Measurements from ENCODE around the gene ICAM2. TPM values are rescaled to one million over a fixed set of nuclear protein-coding genes. Genes with fewer than 3 reads are reported as not detected.

Gene ICAM2
- total and polyA plus RNA-seq, 4 donors: 10.1 to 37.0 (median 18.3) TPM

DNA sequence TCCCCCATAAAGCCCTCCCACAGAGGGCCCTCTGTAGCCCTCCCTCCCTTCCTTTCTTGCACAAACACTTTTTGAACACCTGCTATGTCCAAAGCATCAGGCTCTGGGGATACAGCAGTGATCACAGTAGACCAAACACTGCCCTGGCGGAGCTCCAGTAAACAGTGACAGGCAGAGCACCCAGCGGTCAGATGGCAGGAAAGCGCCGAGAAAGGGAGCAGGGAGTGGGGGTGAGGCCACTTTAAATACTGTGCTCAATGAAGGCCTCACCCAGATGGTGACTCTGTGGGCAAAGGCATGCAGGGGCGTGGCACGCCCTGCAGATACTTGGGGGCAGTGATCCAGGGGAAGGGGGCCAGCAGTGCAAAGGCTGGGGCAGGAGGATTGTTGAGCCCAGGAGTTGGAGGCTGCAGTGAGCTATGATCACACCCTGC is 14.7 kb downstream of the ICAM2 start:
- Histone ChIP-seq H3K27me3 (ENCODE audit: control insufficient read depth, insufficient read depth, low read length) (no peaks in the 10 kb centered on the region), H3K4me1 (ENCODE audit: control insufficient read depth, insufficient read depth, low read length) (peaks cover 29% of the 10 kb centered on the region), H3K27ac (ENCODE audit: low read depth, low read length) (no peak overlapping the region), H3K36me3 (ENCODE audit: control insufficient read depth, insufficient read depth, low read length) (peaks cover 9% of the 10 kb centered on the region), H3K9me3 (ENCODE audit: control insufficient read depth, insufficient read depth, low read length) (no peaks in the 10 kb centered on the region), H3K4me3 (ENCODE audit: low read depth, low read length) (no peak overlapping the region)
- 38% methylated on average over 6 of the region's 6 CpGs for WGBS (ENCODE audit: insufficient coverage)
- DNase-seq (ENCODE audit: low read depth in 4 of 6, low spot score in 6 of 6): peak in 2 of 6 donors; percentile 23 to 42

DNA sequence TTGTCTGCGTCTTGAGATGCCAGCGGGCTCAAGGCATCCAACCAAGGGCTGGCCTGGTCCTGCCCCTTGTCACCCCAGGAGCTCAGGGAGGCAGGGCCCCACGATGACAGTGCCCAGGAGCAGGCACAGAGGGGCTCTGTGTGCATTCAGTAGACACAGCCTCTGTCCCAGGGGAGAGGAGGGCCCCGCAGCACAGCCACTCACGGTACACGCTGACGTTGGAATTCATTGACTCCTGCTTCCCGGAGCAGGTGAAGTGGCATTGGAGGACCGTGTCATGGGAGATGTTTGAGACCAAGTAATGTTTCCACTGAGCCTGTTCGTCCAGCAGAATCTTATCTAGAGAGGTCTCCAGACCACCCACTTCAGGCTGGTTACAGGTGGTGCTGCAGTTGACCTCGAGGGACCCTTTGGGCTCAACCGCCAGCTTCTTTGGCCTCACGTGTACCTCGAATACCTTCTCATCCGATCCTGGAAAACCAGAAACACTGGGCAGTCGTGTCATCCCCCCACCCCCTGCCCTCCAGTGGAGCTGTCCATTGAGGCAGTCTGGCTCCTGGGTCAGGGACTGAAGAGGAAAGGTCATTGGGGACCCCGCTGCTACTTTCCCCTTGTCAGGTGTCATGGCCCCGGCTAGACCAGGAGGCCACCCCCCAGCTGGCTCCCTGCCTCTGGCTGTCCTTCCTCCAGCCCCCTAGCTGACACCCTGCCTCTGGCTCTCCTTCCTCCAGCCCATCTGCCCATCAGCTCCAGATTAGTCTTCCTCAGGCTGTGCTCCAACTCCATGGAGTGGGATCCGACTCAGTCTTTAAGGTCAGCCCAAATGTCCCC is 15.3 kb downstream of the ICAM2 start:
- no peak for DNase-seq (ENCODE audit: low read depth in 4 of 6, low spot score in 6 of 6)
- H3K27ac ChIP-seq (ENCODE audit: low read depth, low read length): no peak overlapping the region
- peaks cover 30% of the 10 kb centered on the region for H3K4me1 ChIP-seq (ENCODE audit: control insufficient read depth, insufficient read depth, low read length)

GRCh38 chr17:64004218-64004770 is 16.1 kb downstream of the ICAM2 start:
- Histone ChIP-seq H3K27me3 (ENCODE audit: control insufficient read depth, insufficient read depth, low read length) (no peaks in the 10 kb centered on the region), H3K9me3 (ENCODE audit: control insufficient read depth, insufficient read depth, low read length) (no peaks in the 10 kb centered on the region), H3K4me1 (ENCODE audit: control insufficient read depth, insufficient read depth, low read length) (peaks cover 39% of the 10 kb centered on the region), H3K4me3 (ENCODE audit: low read depth, low read length) (no peak overlapping the region), H3K36me3 (ENCODE audit: control insufficient read depth, insufficient read depth, low read length) (peaks cover 9% of the 10 kb centered on the region), H3K27ac (ENCODE audit: low read depth, low read length) (no peak overlapping the region)
- DNase-seq (ENCODE audit: low read depth in 4 of 6, low spot score in 6 of 6): no peak
- 90% methylated on average over 3 of the region's 7 CpGs for WGBS (ENCODE audit: insufficient coverage)

More for the DNA sequence above, 15.3 kb downstream of the ICAM2 start:
- Histone ChIP-seq H3K36me3 (ENCODE audit: control insufficient read depth, insufficient read depth, low read length) (peaks cover 9% of the 10 kb centered on the region), H3K27me3 (ENCODE audit: control insufficient read depth, insufficient read depth, low read length) (no peaks in the 10 kb centered on the region), H3K4me3 (ENCODE audit: low read depth, low read length) (no peak overlapping the region), H3K9me3 (ENCODE audit: control insufficient read depth, insufficient read depth, low read length) (no peaks in the 10 kb centered on the region)
- WGBS (ENCODE audit: insufficient coverage): 70% methylated on average over 19 of the region's 19 CpGs

GRCh38 chr17:64003526-64004121 is 16.8 kb downstream of the ICAM2 start:
- WGBS (ENCODE audit: insufficient coverage): 91% methylated on average over 11 of the region's 13 CpGs
- H3K4me1 ChIP-seq (ENCODE audit: control insufficient read depth, insufficient read depth, low read length): peaks cover 43% of the 10 kb centered on the region
- no peaks in the 10 kb centered on the region for H3K9me3 ChIP-seq (ENCODE audit: control insufficient read depth, insufficient read depth, low read length)
- DNase-seq (ENCODE audit: low read depth in 4 of 6, low spot score in 6 of 6): no peak
- no peaks in the 10 kb centered on the region for H3K27me3 ChIP-seq (ENCODE audit: control insufficient read depth, insufficient read depth, low read length)
- peaks cover 9% of the 10 kb centered on the region for H3K36me3 ChIP-seq (ENCODE audit: control insufficient read depth, insufficient read depth, low read length)
- no peak overlapping the region for H3K4me3 ChIP-seq (ENCODE audit: low read depth, low read length)
- H3K27ac ChIP-seq (ENCODE audit: low read depth, low read length): no peak overlapping the region

DNA sequence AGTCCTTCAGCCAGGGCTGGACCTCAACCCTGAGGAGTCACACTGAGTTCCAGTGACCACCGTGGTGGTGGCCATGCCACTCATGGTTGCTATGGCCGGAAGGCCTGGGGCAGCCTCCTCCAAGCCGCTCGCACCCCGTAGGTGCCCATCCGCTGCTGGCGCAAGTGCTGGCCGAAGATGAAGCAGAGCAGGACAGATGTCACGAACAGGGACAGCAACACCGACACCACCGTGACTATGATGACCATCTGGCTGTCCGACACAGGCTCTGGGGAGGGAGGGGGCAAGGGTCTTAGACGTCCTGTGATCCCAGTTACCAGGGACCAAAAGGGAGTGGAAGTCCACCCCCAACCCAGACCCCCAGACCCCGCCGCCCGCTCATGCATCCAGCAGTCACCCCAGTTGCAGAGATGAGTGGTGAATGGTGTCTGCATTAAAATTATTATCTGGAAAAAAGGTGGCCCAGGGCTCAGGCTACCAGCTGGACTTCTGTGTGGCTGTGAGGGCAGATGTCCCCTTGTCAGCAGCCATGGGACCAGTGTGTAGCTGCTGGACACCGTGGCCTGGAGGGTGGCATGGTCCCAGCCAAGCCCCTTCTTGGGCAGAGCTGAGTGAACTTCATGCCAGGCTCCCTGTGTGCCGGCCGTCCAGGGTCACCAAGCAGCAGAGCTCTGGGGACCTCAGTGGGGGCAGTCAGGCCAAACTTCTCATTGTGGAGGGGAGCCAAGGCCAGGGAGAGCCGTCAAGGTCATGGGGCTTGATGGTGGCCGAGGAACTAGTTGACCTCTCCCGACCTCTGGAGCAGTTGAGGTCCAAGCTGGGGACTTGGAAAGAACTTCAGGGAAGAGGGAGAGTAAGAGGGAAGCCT is 17.5 kb downstream of the ICAM2 start:
- Histone ChIP-seq H3K9me3 (ENCODE audit: control insufficient read depth, insufficient read depth, low read length) (no peaks in the 10 kb centered on the region), H3K27ac (ENCODE audit: low read depth, low read length) (no peak overlapping the region), H3K27me3 (ENCODE audit: control insufficient read depth, insufficient read depth, low read length) (no peaks in the 10 kb centered on the region), H3K36me3 (ENCODE audit: control insufficient read depth, insufficient read depth, low read length) (peaks cover 9% of the 10 kb centered on the region), H3K4me1 (ENCODE audit: control insufficient read depth, insufficient read depth, low read length) (peaks cover 45% of the 10 kb centered on the region), H3K4me3 (ENCODE audit: low read depth, low read length) (no peak overlapping the region)
- DNase-seq (ENCODE audit: low read depth in 4 of 6, low spot score in 6 of 6): no peak
- 90% methylated on average over 17 of the region's 22 CpGs for WGBS (ENCODE audit: insufficient coverage)

- WGBS (ENCODE audit: insufficient coverage): 76% methylated on average over 5 of the region's 14 CpGs
- DNase-seq (ENCODE audit: low read depth in 4 of 6, low spot score in 6 of 6): no peak
- no peak overlapping the region for H3K27ac ChIP-seq (ENCODE audit: low read depth, low read length)
Observed at GRCh38 chr17:64001763-64002529, 18.5 kb downstream of the ICAM2 start.

GRCh38 chr17:64001091-64001579 is 19.3 kb downstream of the ICAM2 start:
- no peaks in the 10 kb centered on the region for H3K9me3 ChIP-seq (ENCODE audit: control insufficient read depth, insufficient read depth, low read length)
- H3K4me3 ChIP-seq (ENCODE audit: low read depth, low read length): no peak overlapping the region
- no CpG with 5 or more reads among the region's 7 CpGs for WGBS (ENCODE audit: insufficient coverage)
- H3K36me3 ChIP-seq (ENCODE audit: control insufficient read depth, insufficient read depth, low read length): peaks cover 9% of the 10 kb centered on the region
- no peak for DNase-seq (ENCODE audit: low read depth in 4 of 6, low spot score in 6 of 6)
- peaks cover 38% of the 10 kb centered on the region for H3K4me1 ChIP-seq (ENCODE audit: control insufficient read depth, insufficient read depth, low read length)
- peaks cover 3% of the 10 kb centered on the region for H3K27me3 ChIP-seq (ENCODE audit: control insufficient read depth, insufficient read depth, low read length)
- no peak overlapping the region for H3K27ac ChIP-seq (ENCODE audit: low read depth, low read length)

More at GRCh38 chr17:64001763-64002529, 18.5 kb downstream of the ICAM2 start:
- Histone ChIP-seq H3K9me3 (ENCODE audit: control insufficient read depth, insufficient read depth, low read length) (no peaks in the 10 kb centered on the region), H3K4me3 (ENCODE audit: low read depth, low read length) (no peak overlapping the region), H3K36me3 (ENCODE audit: control insufficient read depth, insufficient read depth, low read length) (peaks cover 9% of the 10 kb centered on the region), H3K27me3 (ENCODE audit: control insufficient read depth, insufficient read depth, low read length) (peaks cover 3% of the 10 kb centered on the region), H3K4me1 (ENCODE audit: control insufficient read depth, insufficient read depth, low read length) (peaks cover 45% of the 10 kb centered on the region)

- H3K4me3 ChIP-seq (ENCODE audit: low read depth, low read length): no peak overlapping the region
- no peaks in the 10 kb centered on the region for H3K9me3 ChIP-seq (ENCODE audit: control insufficient read depth, insufficient read depth, low read length)
- 93% methylated on average over 21 of the region's 25 CpGs for WGBS (ENCODE audit: insufficient coverage)
- H3K27ac ChIP-seq (ENCODE audit: low read depth, low read length): no peak overlapping the region
- H3K4me1 ChIP-seq (ENCODE audit: control insufficient read depth, insufficient read depth, low read length): peaks cover 31% of the 10 kb centered on the region
- DNase-seq (ENCODE audit: low read depth in 4 of 6, low spot score in 6 of 6): no peak
- H3K36me3 ChIP-seq (ENCODE audit: control insufficient read depth, insufficient read depth, low read length): peaks cover 9% of the 10 kb centered on the region
- peaks cover 3% of the 10 kb centered on the region for H3K27me3 ChIP-seq (ENCODE audit: control insufficient read depth, insufficient read depth, low read length)
Observed at GRCh38 chr17:63999680-64000531, 20.5 kb downstream of the ICAM2 start.

Measured in spinal cord (tissue), 10 donors.